Sciatic nerve (tissue), 2 donors: ENCODE data around the gene METTL16. TPM values are rescaled to one million over a fixed set of nuclear protein-coding genes. Genes with fewer than 3 reads are reported as not detected.
"Not testable (repeated sequence)": the region's sequence is repeated elsewhere in the genome, so short reads cannot be mapped to it uniquely, and the experiment has no call there.

Experiments
- ATAC-seq: fragments of 200-7000 bp; cut with Tn5 transposase; one replicate; pipeline ENCODE4 v1.9.1; 2020; ENCODE audit warnings: mild to moderate bottlenecking, moderate library complexity
- DNase-seq: peaks from one replicate; pipeline ENCODE4 v3.0.0-alpha.2; 2020; ENCODE audit warnings: low spot score
- intact Hi-C: fragments of 100-400 bp; cut with DNase I; formaldehyde crosslinking; loops from one replicate; pipeline ENCODE4 v1.14.2; 2022
- total RNA-seq: library from RNA; stranded (reverse); fragmentation: NEBNext Ultra II Directional; extraction: Animal tissue kit (Norgen Biotek cat#: 25700); gene quantifications from one replicate; pipeline ENCODE4 v1.2.1, GENCODE V29; 2021
- donor health status: DM: no; HTN: no; CAD: no.
- donor health status: DM: no; HTN: no; CAD: no.

Gene METTL16, protein sequence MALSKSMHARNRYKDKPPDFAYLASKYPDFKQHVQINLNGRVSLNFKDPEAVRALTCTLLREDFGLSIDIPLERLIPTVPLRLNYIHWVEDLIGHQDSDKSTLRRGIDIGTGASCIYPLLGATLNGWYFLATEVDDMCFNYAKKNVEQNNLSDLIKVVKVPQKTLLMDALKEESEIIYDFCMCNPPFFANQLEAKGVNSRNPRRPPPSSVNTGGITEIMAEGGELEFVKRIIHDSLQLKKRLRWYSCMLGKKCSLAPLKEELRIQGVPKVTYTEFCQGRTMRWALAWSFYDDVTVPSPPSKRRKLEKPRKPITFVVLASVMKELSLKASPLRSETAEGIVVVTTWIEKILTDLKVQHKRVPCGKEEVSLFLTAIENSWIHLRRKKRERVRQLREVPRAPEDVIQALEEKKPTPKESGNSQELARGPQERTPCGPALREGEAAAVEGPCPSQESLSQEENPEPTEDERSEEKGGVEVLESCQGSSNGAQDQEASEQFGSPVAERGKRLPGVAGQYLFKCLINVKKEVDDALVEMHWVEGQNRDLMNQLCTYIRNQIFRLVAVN
- 39.0 TPM for total RNA-seq

GRCh38 chr17:2511462-2512369 is at the start of gene METTL16:
METTL16 (minus strand) TSS chr17:2511888; CDS start chr17:2502331, 9,557 bp downstream.
- DNase-seq (peak; percentile 98), ATAC-seq (peak; percentile 100)
- intact Hi-C loops, result no loop called here

GRCh38 chr17:2560658-2561057 is 49.0 kb upstream of the METTL16 start:
- no peak for ATAC-seq
- DNase-seq, result no peak
- intact Hi-C loops, result no loop called here

DNA sequence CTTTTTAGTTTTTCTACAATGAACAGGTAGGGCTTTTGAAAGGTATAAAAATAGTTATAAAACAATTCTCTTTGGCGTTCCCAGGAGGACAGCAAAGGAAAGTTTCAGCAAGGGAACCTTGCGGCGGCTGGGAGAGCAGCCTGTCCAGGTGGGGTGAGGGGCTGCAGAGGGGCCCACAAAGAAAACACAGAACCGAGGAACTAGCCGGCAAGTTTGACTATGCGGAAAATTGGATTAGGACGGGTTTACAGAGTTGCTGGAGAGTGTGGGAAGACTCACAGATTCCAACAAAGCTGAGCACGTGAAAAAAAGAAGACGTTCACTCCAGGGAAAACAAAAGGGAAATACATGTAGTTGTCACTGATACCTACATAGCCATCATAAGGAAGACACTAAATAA is 40.2 kb upstream of the METTL16 start:
- intact Hi-C loops, result no loop called here
- ATAC-seq (no peak), DNase-seq (no peak)

DNA sequence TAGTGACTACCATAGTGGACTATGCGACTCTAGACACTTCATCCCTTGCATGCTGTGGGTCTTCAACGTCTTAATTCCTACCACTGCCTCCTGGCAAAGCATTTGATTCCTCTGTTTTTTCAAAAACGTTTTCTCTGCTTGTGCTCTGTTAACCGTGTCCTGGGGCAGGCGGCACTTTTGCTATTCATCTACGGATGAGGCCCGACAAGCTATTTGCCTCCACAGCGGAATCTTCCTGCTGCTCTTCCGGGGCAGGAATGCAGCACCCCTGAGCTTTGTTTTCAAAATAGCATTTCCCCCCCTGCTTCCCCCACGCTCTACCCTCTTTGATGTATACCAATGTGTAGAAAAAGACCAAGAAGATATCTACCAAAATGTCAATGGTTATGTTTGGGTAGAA is 39.8 kb upstream of the METTL16 start:
- ATAC-seq, result no peak
- intact Hi-C loops, result no loop called here

DNA sequence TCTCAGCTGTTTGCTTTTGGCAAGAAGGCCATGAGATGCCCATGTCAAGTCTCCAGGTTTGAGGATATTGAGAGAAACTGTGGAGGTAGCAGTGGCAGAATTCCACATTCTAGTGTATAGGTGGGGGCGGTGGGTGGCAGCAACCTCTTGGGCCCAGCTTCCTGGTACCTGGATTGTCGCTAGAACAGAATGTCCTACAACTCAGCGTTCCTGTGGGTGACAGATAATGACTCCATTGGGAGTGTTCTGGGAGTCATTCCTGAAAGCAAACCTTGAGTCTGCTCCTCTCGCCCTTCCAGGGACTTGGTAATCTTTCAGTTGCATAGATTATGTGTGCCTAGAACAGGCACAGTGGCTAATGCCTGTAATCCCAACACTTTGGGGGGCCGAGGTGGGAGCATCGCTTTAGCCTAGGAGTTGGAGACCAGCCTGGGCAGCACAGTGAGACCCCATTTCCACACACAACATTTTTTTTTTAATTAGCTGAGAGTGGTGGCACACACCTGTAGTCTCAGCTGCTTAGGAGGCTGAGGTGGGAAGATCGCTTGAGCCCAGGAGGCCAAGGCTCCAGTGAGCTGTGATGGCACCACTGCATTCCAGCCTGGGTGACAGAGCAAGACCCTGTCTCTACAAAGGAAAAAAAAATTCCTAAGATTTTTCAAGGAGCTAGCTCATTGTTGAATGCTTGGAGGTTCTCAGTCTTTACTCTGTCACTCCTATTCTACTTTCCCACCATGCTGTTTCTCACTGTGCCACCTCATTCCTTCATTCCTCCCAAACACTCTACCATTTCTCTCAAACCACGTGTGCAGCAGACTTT is 37.9 kb upstream of the METTL16 start:
- ATAC-seq (no peak), DNase-seq (no peak)
- intact Hi-C loops, result loop anchor here (5.0 kb wide), 1 partner anchor 1748 kb away; no protein-coding TSS in a partner anchor

More for the DNA sequence above, 39.8 kb upstream of the METTL16 start:
- no peak for DNase-seq

- DNase-seq, ATAC-seq: not testable (repeated sequence)
- intact Hi-C loops, result loop anchor here (5.0 kb wide), 1 partner anchor 1749 kb away; no protein-coding TSS in a partner anchor
Measured at GRCh38 chr17:2548026-2548425, 36.3 kb upstream of the METTL16 start.

DNA sequence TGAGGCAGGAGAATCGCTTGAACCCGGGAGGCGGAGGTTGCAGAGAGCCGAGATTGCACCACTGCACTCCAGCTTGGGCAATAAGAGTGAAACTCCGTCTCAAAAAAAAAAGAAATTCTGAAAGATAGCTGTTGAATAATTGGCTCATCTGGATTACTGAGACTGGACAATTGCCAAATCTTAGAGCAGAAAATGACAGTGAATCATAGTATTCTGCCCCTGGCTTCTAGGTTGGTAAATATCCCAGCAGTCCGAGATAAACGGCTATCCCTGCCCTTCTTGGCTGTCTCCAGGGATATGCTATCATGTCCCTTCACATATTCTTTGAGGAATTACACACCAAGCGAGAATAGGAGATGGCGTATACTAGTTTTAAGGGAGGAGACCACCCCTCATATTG is 35.5 kb upstream of the METTL16 start:
- no peak for ATAC-seq
- no peak for DNase-seq
- intact Hi-C loops, result loop anchor here (5.0 kb wide), 1 partner anchor 1750 kb away; no protein-coding TSS in a partner anchor

GRCh38 chr17:2545393-2545792 is 33.7 kb upstream of the METTL16 start:
- no peak for ATAC-seq
- intact Hi-C loops, result loop anchor here (5.0 kb wide), 1 partner anchor 1752 kb away; no protein-coding TSS in a partner anchor
- no peak for DNase-seq

GRCh38 chr17:2542456-2542855 is 30.8 kb upstream of the METTL16 start:
- DNase-seq, result no peak
- no peak for ATAC-seq
- intact Hi-C loops, result no loop called here

DNA sequence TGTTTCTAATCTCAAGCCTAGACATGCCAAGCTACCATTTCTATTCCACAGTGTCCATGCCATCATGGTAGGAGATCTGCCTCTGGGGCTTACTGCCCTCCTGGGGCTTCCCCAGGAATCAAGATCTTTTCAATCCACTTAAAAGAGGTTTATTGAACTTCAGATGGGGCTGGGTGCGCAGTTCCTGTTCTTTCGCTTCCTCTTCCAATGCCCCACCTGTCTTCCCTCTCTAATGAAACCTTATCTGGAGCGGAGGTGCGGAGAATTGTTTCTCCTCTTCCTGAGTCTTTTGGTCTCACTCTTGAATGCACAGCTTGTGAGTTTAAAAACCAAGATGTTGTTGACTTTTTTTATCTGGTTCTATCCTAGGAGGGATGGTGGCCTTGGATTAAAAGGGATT is 30.4 kb upstream of the METTL16 start:
- DNase-seq (no peak), ATAC-seq (no peak)
- intact Hi-C loops, result no loop called here

DNA sequence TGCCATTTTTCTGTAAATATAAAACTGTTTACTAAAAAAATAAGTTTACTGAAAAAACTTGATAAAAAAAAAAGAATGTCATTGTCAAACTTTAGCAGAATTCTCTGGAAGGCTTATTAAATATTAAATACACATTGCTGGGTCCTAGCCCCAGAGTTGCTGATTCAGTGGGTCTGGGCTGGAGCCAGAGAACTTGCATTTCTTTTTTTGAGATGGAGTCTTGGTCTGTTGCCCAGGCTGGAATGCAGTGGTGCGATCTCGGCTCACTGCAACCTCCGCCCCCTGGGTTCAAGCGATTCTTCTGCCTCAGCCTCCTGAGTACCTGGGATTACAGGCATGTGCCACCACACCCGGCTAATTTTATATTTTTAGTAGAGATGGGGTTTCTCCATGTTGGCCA is 25.9 kb upstream of the METTL16 start:
- DNase-seq, ATAC-seq, intact Hi-C loops: not testable (repeated sequence)

DNA sequence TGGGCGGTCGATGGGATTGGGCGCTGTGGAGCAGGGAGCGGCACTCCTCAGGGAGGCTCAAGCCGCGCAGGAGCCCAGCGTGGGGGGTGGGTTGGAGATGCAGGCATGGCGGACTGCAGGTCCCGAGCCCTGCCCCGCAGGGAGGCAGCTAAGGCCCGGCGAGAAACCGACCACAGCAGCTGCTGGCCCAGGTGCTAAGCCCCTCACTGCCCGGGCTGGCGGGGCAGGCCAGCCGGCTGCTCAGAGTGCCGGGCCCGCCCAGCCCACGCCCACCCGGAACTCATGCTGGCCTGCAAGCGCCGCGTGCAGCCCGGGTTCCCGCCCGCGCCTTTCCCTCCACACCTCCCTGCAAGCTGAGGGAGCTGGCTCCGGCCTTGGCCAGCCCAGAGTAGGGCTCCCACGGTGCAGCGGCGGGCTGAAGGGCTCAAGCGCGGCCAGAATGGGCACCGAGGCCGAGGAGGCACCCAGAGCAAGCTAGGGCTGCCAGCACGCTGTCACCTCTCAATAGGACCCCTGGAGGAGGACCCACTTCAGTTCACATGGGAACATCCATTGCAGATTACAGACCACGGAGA is 20.5 kb upstream of the METTL16 start:
- DNase-seq (no peak), ATAC-seq (no peak)
- intact Hi-C loops, result no loop called here

DNA sequence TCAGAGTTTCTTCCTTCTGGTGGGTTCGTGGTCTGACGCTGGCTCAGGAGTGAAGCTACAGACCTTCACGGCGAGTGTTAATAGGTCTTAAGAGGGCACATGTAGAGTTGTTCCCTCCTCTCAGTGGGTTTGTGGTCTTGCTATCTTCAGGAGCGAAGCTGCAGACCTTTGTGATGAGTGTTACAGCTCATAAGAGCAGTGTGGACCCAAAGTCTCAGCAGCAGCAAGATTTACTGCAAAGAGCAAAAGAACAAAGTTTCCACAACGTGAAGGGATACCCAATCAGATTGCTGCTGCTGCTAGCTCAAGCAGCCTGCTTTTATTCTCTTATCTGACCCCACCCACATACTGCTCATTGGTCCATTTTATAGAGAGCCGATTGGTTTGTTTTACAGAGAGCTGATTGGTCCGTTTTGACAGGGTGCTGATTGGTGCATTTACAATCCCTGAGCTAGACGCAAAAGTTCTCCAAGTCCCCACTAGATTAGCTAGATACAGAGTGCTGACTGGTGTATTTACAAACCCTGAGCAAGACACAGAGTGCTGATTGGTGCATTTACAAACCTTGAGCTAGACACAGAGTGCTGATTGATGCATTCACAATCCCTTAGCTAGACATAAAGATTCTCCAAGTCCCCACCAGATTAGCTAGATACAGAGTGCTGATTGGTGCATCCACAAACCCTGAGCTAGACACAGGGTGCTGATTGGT is 19.7 kb upstream of the METTL16 start:
- ATAC-seq, DNase-seq, intact Hi-C loops: not testable (repeated sequence)

DNA sequence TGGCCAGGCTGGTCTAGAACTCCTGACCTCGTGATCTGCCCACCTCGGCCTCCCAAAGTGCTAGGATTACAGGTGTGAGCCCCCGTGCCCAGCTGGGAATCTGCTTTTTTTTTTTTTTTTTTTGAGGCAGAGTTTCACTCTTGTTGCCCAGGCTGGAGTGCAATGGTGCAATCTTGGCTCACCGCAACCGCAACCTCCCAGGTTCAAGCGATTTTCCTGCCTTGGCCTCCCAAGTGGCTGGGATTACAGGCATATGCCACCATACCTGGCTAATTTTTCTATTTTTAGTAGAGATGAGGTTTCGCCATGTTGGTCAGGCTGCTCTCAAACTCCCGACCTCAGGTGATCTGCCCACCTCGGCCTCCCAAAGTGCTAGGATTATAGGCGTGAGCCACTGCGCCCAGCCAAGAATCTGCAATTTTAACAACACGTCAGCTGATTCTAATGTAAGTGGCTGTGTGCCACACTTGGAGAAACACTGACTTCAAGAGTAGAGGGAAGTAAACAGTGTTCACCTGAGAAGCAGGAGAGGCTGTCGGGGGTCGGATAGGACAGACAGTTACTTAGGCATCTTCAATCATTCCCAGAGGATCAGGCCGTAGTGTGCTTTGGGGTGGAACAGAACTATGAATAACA is 10.2 kb upstream of the METTL16 start:
- ATAC-seq, intact Hi-C loops, DNase-seq: not testable (repeated sequence)

- DNase-seq, result no peak
- ATAC-seq, result no peak
- intact Hi-C loops, result no loop called here
Measured at GRCh38 chr17:2521257-2521656, 9.6 kb upstream of the METTL16 start.

DNA sequence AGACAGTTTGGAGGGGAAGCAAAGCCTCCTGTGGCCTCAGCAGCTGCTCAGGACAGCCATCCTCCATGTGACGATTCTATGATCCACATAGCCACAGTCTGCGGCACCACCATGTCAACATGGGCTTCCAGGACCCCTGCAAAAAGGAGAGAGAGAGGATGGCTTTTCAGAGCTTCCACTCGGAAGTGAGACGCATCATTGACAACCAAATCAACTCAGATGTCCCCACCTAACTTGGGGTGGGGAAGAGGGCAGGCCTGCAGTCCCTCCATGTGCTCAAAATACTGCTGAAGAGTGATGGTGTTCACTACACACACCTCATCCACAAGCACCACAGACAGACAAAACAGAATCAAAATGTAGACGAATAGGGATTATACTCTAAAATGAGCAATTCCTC is 5.9 kb upstream of the METTL16 start:
- no peak for DNase-seq
- ATAC-seq, result no peak
- intact Hi-C loops, result no loop called here

GRCh38 chr17:2511138-2511461 is 588 bp downstream of the METTL16 start:
- intact Hi-C loops, result no loop called here
- DNase-seq (no peak), ATAC-seq (no peak)
